Suprapubic skin (tissue), 4 donors: ENCODE measurements around the gene RALGPS2. TPM values are rescaled to one million over a fixed set of nuclear protein-coding genes. Genes with fewer than 3 reads are reported as not detected.

ENCODE experiments used
- DNase-seq, 2 donors: peaks; one replicate each; pipeline ENCODE4 v3.0.0-alpha.2; 2019; ENCODE audit warnings: low spot score in 2 of 2
- H3K27ac ChIP-seq: fragments of 200-600 bp; sonication (generic); one replicate; pipeline ENCODE4 v1.5.1; 2019
- H3K27me3 ChIP-seq: fragments of 200-600 bp; sonication (generic); one replicate; pipeline ENCODE4 v1.5.1; 2019
- H3K36me3 ChIP-seq: fragments of 200-600 bp; sonication (generic); one replicate; pipeline ENCODE4 v1.5.1; 2019
- H3K4me1 ChIP-seq: fragments of 200-600 bp; sonication (generic); one replicate; pipeline ENCODE4 v1.5.1; 2019
- H3K4me3 ChIP-seq: fragments of 200-600 bp; sonication (generic); one replicate; pipeline ENCODE4 v1.5.1; 2019; ENCODE audit warnings: mild to moderate bottlenecking
- H3K9me3 ChIP-seq: fragments of 200-600 bp; sonication (generic); one replicate; pipeline ENCODE4 v1.5.1; 2019
- EP300 ChIP-seq: sonication (generic); formaldehyde crosslinking; IDR thresholded peaks from one replicate; pipeline ENCODE4 v1.6.1; 2017; ENCODE audit warnings: antibody characterized with exemption
- POLR2A ChIP-seq, 2 donors: fragments of 450-650 bp; IDR thresholded peaks; one replicate each; pipeline ENCODE4 v1.6.1; 2017; ENCODE audit warnings: antibody characterized with exemption in 2 of 2, mild to moderate bottlenecking in 2 of 2, moderate library complexity in 2 of 2
- POLR2AphosphoS5 ChIP-seq, 3 donors: sonication (generic); formaldehyde crosslinking; IDR thresholded peaks; one replicate each; pipeline ENCODE4 v1.6.1; 2017; ENCODE audit warnings: antibody characterized with exemption in 3 of 3
- WGBS: methylation state at CpG from one replicate; pipeline ENCODE4 v1.1.5; 2018; 5-methylcytosine and 5-hydroxymethylcytosine counted together
- total RNA-seq, 4 donors: library from RNA; depleted of rRNA; stranded (reverse); fragments of >200 nt; gene quantifications; one replicate each; pipeline ENCODE4 v1.1.0, GENCODE V29; 2016
- TF ChIP-seq, protein P1 (sequence below), 2 donors: fragments of 200-600 bp in 1 of 2; fragments of 450-650 bp in 1 of 2; sonication (generic) in 1 of 2; IDR thresholded peaks; one replicate each; pipeline ENCODE4 v1.5.1; 2016 to 2019; ENCODE audit warnings: antibody characterized with exemption in 2 of 2, mild to moderate bottlenecking in 1 of 2, moderate library complexity in 1 of 2

The RALGPS2 gene
- total RNA-seq, 4 donors from 2014 or later: 16.3 to 47.4 (median 27.8) TPM

DNA sequence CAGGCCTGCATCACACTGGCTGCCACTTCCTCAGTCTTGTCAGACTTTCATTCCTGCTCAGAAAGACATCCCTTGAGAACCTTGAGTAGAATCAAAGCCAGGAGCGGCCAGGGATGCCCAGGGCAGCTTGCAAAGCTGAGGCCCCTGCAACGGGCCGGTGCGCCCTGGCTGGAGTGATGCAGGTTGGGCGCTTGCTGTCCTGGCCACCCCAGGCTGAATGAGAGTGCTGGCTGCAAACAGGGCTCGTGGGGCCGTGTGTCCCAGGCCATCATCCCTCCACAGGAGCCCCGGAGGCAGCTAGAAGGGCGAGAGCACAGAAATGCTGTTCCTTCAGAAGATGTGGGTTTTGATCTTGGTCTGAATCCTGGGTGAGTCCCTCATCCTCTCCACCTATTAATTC, 233.4 kb downstream of the RALGPS2 start:
- no peaks in the 10 kb centered on the region for H3K36me3 ChIP-seq

DNA sequence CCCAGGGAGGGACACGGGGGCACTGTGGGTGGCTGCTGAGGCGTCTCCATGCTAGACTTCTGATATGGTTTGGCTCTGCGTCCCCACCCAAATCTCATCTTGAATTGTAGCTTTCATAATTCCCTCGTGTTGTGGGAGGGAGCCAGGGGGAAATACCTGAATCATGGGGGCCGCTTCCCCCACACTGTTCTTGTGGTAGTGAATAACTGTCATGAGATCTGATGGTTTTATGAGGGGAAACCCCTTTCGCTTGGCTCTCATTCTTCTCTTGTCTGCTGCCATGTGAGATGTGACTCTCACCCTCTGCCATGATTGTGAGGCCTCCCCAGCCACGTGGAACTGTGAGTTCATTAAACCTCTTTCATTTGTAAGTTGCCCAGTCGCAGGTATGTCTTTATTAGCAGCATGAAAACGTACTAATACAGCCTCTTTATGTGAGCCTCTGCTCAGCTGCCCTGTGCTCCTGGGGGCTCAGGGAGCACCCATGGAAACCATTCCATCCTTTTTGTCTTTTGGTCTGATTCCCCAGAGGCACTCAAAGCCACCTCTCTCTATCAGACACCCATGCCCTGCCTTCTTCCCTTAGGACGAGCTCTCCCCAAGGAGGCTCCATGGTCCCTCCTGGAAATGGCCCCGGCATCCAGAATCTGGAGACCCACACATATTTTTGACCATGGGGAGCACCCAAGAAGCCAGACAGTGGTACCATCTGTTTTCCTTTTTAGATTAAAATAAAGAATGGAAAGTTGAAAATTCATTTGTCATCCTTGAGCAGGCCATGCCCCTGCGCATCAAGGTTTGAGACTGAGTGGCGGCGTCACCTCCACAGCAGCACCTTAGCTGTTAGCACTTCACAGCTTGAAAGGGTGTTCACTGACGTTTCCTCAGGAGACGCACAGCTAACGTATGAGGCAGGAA, 234.8 kb downstream of the RALGPS2 start:
- Histone ChIP-seq H3K4me1 (no peaks in the 10 kb centered on the region), H3K27me3 (peaks cover 3% of the 10 kb centered on the region), H3K27ac (no peak overlapping the region), H3K9me3 (no peaks in the 10 kb centered on the region), H3K36me3 (no peaks in the 10 kb centered on the region), H3K4me3 (no peak overlapping the region)
- TF ChIP-seq, protein P1, sequence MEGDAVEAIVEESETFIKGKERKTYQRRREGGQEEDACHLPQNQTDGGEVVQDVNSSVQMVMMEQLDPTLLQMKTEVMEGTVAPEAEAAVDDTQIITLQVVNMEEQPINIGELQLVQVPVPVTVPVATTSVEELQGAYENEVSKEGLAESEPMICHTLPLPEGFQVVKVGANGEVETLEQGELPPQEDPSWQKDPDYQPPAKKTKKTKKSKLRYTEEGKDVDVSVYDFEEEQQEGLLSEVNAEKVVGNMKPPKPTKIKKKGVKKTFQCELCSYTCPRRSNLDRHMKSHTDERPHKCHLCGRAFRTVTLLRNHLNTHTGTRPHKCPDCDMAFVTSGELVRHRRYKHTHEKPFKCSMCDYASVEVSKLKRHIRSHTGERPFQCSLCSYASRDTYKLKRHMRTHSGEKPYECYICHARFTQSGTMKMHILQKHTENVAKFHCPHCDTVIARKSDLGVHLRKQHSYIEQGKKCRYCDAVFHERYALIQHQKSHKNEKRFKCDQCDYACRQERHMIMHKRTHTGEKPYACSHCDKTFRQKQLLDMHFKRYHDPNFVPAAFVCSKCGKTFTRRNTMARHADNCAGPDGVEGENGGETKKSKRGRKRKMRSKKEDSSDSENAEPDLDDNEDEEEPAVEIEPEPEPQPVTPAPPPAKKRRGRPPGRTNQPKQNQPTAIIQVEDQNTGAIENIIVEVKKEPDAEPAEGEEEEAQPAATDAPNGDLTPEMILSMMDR (IDR thresholded peaks at IDR 0.05): no peak
- TF ChIP-seq EP300 (no peak), POLR2A (IDR thresholded peaks at IDR 0.05) (no peak), POLR2AphosphoS5 (IDR thresholded peaks at IDR 0.05) (no peak)
- DNase-seq: no peak
- 81% methylated on average over 17 of the region's 17 CpGs for WGBS

More for the DNA sequence above, 233.4 kb downstream of the RALGPS2 start:
- no peak for DNase-seq
- no peak overlapping the region for H3K4me3 ChIP-seq
- peaks cover 9% of the 10 kb centered on the region for H3K4me1 ChIP-seq
- WGBS: 98% methylated on average over 5 of the region's 9 CpGs
- H3K27me3 ChIP-seq: peaks cover 3% of the 10 kb centered on the region
- H3K27ac ChIP-seq: no peak overlapping the region
- no peaks in the 10 kb centered on the region for H3K9me3 ChIP-seq
- TF ChIP-seq POLR2A (IDR thresholded peaks at IDR 0.05): no peak
- TF ChIP-seq, protein P1 (IDR thresholded peaks at IDR 0.05): no peak
- no peak for TF ChIP-seq EP300
- no peak for TF ChIP-seq POLR2AphosphoS5 (IDR thresholded peaks at IDR 0.05)

DNA sequence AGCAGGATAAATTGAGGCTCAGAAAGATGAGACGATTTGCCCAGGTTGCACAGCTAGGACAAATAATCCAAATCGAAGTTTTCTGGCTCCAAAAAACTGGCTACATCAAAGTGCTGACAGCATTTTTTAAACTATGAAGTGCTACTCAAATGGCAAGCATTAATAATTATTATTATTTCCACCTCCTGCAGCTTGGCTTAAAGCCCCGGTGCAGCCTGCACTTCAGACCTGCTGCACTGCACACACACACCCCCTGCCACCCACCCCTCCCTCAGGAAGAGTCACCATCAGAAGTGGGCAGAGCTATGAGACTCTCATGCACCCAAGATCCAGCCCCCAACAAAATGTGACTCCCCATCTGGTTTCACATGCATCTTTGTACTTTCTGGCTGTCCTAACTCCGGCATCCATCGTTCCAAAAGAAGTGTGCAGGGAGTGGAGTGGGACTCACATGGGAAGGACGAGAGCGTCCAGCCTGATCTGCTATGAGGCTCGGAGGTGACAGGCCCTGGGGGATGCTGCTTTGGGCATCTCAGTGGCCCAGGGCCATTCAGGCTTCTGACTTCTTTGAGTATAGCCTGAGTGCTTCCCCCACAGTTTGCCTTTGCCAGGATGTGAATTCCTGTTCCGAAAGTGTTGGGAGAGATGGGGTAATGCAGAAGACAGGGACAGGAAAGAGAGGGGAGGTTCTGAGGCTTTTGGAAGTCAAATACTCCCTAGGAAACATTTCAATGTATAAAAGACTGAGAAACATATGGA, 235.6 kb downstream of the RALGPS2 start:
- TF ChIP-seq EP300 (no peak), POLR2A (IDR thresholded peaks at IDR 0.05) (no peak), POLR2AphosphoS5 (IDR thresholded peaks at IDR 0.05) (no peak)
- TF ChIP-seq, protein P1 (IDR thresholded peaks at IDR 0.05): no peak
- no peaks in the 10 kb centered on the region for H3K36me3 ChIP-seq
- 63% methylated on average over 9 of the region's 9 CpGs for WGBS
- DNase-seq: no peak
- H3K4me1 ChIP-seq: no peaks in the 10 kb centered on the region
- no peaks in the 10 kb centered on the region for H3K27me3 ChIP-seq
- H3K4me3 ChIP-seq: no peak overlapping the region
- H3K27ac ChIP-seq: no peak overlapping the region
- H3K9me3 ChIP-seq: no peaks in the 10 kb centered on the region

DNA sequence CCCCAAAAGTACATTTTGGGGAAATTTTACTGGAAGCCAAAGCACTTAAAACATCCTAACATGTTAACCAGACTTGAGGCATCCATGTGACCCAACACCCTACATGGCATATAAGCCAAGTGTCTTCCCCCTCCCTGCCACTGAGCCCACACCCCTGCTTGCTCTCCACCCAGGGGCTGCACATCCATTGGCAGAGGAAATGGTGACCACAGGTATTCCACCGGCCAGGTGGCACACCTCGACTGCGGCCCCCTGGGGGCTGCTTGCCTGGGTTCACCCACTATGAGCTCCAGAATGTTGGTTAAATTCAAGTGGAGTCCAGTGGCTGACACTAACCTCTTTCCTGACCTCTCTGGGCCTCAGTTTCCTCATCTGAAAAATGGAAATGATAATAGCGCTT, 236.3 kb downstream of the RALGPS2 start:
- Histone ChIP-seq H3K4me1 (no peaks in the 10 kb centered on the region), H3K4me3 (no peak overlapping the region), H3K9me3 (no peaks in the 10 kb centered on the region), H3K27ac (no peak overlapping the region), H3K27me3 (no peaks in the 10 kb centered on the region), H3K36me3 (no peaks in the 10 kb centered on the region)
- DNase-seq: no peak
- 91% methylated on average over 4 of the region's 4 CpGs for WGBS
- TF ChIP-seq, protein P1 (IDR thresholded peaks at IDR 0.05): no peak
- no peak for TF ChIP-seq POLR2A (IDR thresholded peaks at IDR 0.05)

DNA sequence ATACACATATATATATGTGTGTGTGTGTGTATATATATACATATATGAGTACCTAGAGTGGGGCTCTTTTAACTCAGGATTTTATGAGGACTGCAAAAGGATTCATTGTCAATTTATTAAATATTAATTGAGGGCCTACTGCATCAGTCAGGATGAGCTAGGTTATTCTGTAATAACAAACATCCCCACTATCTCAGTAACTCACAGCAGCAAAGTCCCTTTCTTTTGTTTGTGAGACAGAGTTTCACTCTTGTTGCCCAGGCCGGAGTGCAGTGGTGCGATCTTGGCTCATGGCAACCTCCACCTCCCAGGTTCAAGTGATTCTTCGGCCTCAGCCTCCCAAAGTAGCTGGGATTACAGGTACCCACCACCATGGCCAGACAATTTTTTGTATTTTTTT, 236.8 kb downstream of the RALGPS2 start:
- no peak overlapping the region for H3K27ac ChIP-seq
- no peaks in the 10 kb centered on the region for H3K36me3 ChIP-seq
- no peaks in the 10 kb centered on the region for H3K9me3 ChIP-seq
- no peaks in the 10 kb centered on the region for H3K4me1 ChIP-seq
- no peak overlapping the region for H3K4me3 ChIP-seq
- WGBS: 98% methylated on average over 3 of the region's 3 CpGs
- DNase-seq: no peak
- TF ChIP-seq POLR2AphosphoS5 (IDR thresholded peaks at IDR 0.05) (no peak), EP300 (no peak), POLR2A (IDR thresholded peaks at IDR 0.05) (no peak)
- TF ChIP-seq, protein P1 (IDR thresholded peaks at IDR 0.05): no peak
- no peaks in the 10 kb centered on the region for H3K27me3 ChIP-seq
